ENCODE results near the gene TM4SF20. TPM values are rescaled to one million over a fixed set of nuclear protein-coding genes. Genes with fewer than 3 reads are reported as not detected.

The TM4SF20 gene
- total and polyA plus RNA-seq, 7 donors: 1.5 to 8.4 (median 2.3) TPM; not detected in 4

GRCh38 chr2:227322530-227323205 is 56.4 kb downstream of the TM4SF20 start:
- Histone ChIP-seq H3K36me3 (no peaks in the 10 kb centered on the region), H3K27ac (no peak overlapping the region), H3K9me3 (no peaks in the 10 kb centered on the region), H3K4me1 (peaks cover 0 to 19% (median 12%) of the 10 kb centered on the region in 4 donors), H3K4me3 (no peak overlapping the region), H3K27me3 (no peaks in the 10 kb centered on the region)
- 89 to 94% methylated on average over 5 of the region's 5 CpGs for WGBS, 2 donors
- intact Hi-C loops (cut with DNase I): loop anchor here (10.0 kb wide), 1 partner anchor 488 kb away; the partner anchor contains the start of gene RHBDD1
- no peak for DNase-seq
- TF ChIP-seq POLR2A (IDR thresholded peaks at IDR 0.05) (no peak), POLR2AphosphoS5 (IDR thresholded peaks at IDR 0.05) (no peak), EP300 (IDR thresholded peaks at IDR 0.05) (no peak), CTCF (IDR thresholded peaks at IDR 0.05) (no peak)

- intact Hi-C loops (cut with DNase I): loop anchor here (10.0 kb wide), 1 partner anchor 486 kb away; the partner anchor contains the start of gene RHBDD1
- Histone ChIP-seq H3K27me3 (no peaks in the 10 kb centered on the region), H3K9me3 (no peaks in the 10 kb centered on the region), H3K27ac (no peak overlapping the region), H3K4me1 (no peaks in the 10 kb centered on the region), H3K4me3 (no peak overlapping the region), H3K36me3 (no peaks in the 10 kb centered on the region)
- TF ChIP-seq POLR2A (IDR thresholded peaks at IDR 0.05): no peak
- TF ChIP-seq EP300 (IDR thresholded peaks at IDR 0.05): no peak
- no peak for TF ChIP-seq CTCF (IDR thresholded peaks at IDR 0.05)
- DNase-seq: no peak
- WGBS, 2 donors: 91 to 95% methylated on average over 33 of the region's 33 CpGs
Observed at GRCh38 chr2:227320305-227321094, 58.6 kb downstream of the TM4SF20 start.

- no peak for DNase-seq
Observed at GRCh38 chr2:227317834-227318233, 61.3 kb downstream of the TM4SF20 start.

GRCh38 chr2:227313310-227313709 is 65.8 kb downstream of the TM4SF20 start:
- no peaks in the 10 kb centered on the region for H3K36me3 ChIP-seq
- no peak for TF ChIP-seq POLR2AphosphoS5 (IDR thresholded peaks at IDR 0.05)
- TF ChIP-seq CTCF (IDR thresholded peaks at IDR 0.05): no peak
- TF ChIP-seq POLR2A (IDR thresholded peaks at IDR 0.05): no peak
- no peak for TF ChIP-seq EP300 (IDR thresholded peaks at IDR 0.05)
- no peak for DNase-seq
- intact Hi-C loops (cut with DNase I): no loop called here
- 94 to 97% methylated on average over 1 of the region's 1 CpG for WGBS, 2 donors
- no peak overlapping the region for H3K4me3 ChIP-seq
- H3K27ac ChIP-seq: no peak overlapping the region
- H3K9me3 ChIP-seq: no peaks in the 10 kb centered on the region
- H3K4me1 ChIP-seq: no peaks in the 10 kb centered on the region
- no peaks in the 10 kb centered on the region for H3K27me3 ChIP-seq

More at GRCh38 chr2:227317834-227318233, 61.3 kb downstream of the TM4SF20 start:
- Histone ChIP-seq H3K27me3 (no peaks in the 10 kb centered on the region), H3K4me1 (no peaks in the 10 kb centered on the region), H3K27ac (no peak overlapping the region), H3K36me3 (no peaks in the 10 kb centered on the region), H3K4me3 (no peak overlapping the region), H3K9me3 (no peaks in the 10 kb centered on the region)
- intact Hi-C loops (cut with DNase I): no loop called here
- WGBS, 2 donors: 96 to 97% methylated on average over 2 of the region's 2 CpGs
- TF ChIP-seq POLR2A (IDR thresholded peaks at IDR 0.05): no peak
- TF ChIP-seq EP300 (IDR thresholded peaks at IDR 0.05): no peak
- TF ChIP-seq CTCF (IDR thresholded peaks at IDR 0.05): no peak
- no peak for TF ChIP-seq POLR2AphosphoS5 (IDR thresholded peaks at IDR 0.05)

Measured in sigmoid colon (tissue), 7 donors.